ENCODE data around the gene SCUBE2. TPM values are rescaled to one million over a fixed set of nuclear protein-coding genes. Genes with fewer than 3 reads are reported as not detected.
"Not testable (repeated sequence)": the region's sequence is repeated elsewhere in the genome, so short reads cannot be mapped to it uniquely, and the experiment has no call there.

SCUBE2 gene
- polyA plus RNA-seq, 3 donors = 10.0 to 72.2 (median 11.0) TPM

GRCh38 chr11:9025101-9025850 lies 66.1 kb downstream of the SCUBE2 start:
- no peak overlapping the region for H3K27ac ChIP-seq (ENCODE audit: low read depth, low read length)
- WGBS, 3 donors = 78 to 91% (median 88%) methylated on average over 9 of the region's 9 CpGs

GRCh38 chr11:9022961-9023680 lies 68.3 kb downstream of the SCUBE2 start:
- no peak overlapping the region for H3K27ac ChIP-seq (ENCODE audit: low read depth, low read length)
- 90 to 93% (median 92%) methylated on average over 9 of the region's 9 CpGs for WGBS, 3 donors

GRCh38 chr11:9020916-9021315 lies 70.5 kb downstream of the SCUBE2 start:
- 55 to 70% (median 57%) methylated on average over 8 of the region's 8 CpGs for WGBS, 3 donors
- H3K27ac ChIP-seq (ENCODE audit: low read depth, low read length) = no peak overlapping the region

- H3K27ac ChIP-seq (ENCODE audit: low read depth, low read length) = no peak overlapping the region
- 95 to 98% (median 96%) methylated on average over 6 of the region's 6 CpGs for WGBS, 3 donors
Observed at GRCh38 chr11:9019861-9020260, 71.5 kb downstream of the SCUBE2 start.

- no peak overlapping the region for H3K27ac ChIP-seq (ENCODE audit: low read depth, low read length)
- 35 to 85% (median 35%) methylated on average over 5 of the region's 5 CpGs for WGBS, 3 donors
Observed at GRCh38 chr11:9017773-9018172, 73.6 kb downstream of the SCUBE2 start.

GRCh38 chr11:9016916-9017642 lies 74.3 kb downstream of the SCUBE2 start:
- H3K27ac ChIP-seq (ENCODE audit: low read depth, low read length) = no peak overlapping the region
- 58 to 78% (median 63%) methylated on average over 6 of the region's 6 CpGs for WGBS, 3 donors

DNA sequence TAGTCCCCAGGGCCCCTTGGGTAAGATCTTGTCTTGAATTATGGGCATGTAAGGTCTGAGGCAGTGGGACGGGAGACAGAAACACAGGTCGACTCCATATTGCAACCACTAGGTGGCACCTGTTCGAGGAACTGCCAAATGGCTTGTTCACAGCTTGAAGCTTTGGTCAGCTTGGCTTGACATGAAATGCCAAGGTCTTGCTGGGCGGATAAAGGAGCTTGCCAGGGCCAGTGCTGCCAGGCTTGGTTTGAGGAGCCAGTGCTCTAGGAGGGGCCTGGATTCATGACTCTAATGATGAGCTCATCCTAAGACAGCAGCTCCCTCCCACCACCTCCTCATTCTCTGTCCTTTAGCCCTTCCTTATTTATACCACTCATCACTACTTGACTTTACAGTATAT lies 75.7 kb downstream of the SCUBE2 start:
- no peak overlapping the region for H3K27ac ChIP-seq (ENCODE audit: low read depth, low read length)
- WGBS, 3 donors = 8 to 21% (median 13%) methylated on average over 4 of the region's 4 CpGs

- 95 to 98% (median 97%) methylated on average over 3 of the region's 3 CpGs for WGBS, 3 donors
- no peak overlapping the region for H3K27ac ChIP-seq (ENCODE audit: low read depth, low read length)
Observed at GRCh38 chr11:9014826-9015225, 76.6 kb downstream of the SCUBE2 start.

GRCh38 chr11:9013373-9013772 lies 78.0 kb downstream of the SCUBE2 start:
- H3K27ac ChIP-seq (ENCODE audit: low read depth, low read length) = no peak overlapping the region
- WGBS, 3 donors = 85 to 94% (median 88%) methylated on average over 4 of the region's 4 CpGs

- not testable (repeated sequence) for H3K27ac ChIP-seq (ENCODE audit: low read depth, low read length)
- 55 to 81% (median 71%) methylated on average over 1 of the region's 1 CpG for WGBS, 3 donors
Observed at GRCh38 chr11:9009538-9009937, 81.9 kb downstream of the SCUBE2 start.

- 67 to 85% (median 76%) methylated on average over 1 of the region's 1 CpG for WGBS, 3 donors
- H3K27ac ChIP-seq (ENCODE audit: low read depth, low read length) = no peak overlapping the region
Observed at GRCh38 chr11:9008661-9009060, 82.7 kb downstream of the SCUBE2 start.

DNA sequence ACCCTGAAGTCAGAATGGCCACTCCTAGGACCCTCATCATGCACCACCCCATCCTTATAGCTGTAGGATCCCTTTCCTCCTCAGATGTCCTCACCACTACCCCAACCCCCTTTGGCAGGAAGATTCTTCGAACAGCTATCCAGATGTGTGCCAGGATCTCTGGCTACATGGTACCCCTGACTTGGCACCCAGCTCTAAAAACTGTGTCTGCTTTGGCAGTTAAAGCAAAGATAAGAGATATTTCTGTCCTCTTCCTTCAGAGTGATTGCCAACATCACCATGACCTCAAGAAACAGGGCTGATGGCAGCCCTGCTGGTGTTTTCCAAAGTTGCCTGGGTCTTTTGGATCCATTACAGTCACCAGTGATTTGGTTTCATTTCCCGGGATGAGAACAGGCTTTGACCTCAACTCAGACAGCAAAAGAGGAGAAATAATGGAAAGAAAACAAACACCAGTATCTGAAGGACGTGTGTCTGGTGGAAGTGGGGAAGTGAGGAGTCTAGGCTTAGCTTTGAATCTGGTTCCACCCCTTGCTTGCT lies 83.3 kb downstream of the SCUBE2 start:
- no peak overlapping the region for H3K27ac ChIP-seq (ENCODE audit: low read depth, low read length)
- WGBS, 3 donors = 65 to 73% (median 69%) methylated on average over 3 of the region's 3 CpGs

DNA sequence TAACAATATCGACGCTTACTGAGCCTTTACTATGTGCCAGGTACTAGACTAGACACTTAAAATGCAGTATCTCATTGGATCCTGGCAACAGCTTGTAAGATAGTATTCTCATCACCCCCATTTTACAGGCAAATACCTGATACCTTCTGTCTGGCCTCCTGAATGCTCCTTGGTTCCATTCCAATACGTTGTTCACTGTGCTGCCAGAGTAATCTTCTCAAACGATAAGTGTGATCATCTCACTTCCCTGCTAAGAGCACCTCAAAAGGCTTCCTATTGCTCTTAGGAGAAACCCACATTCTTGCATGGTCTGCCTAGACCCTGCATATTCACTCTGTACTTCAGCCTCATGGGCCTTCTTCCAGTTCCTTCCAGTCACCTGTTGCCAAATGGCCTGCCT lies 86.3 kb downstream of the SCUBE2 start:
- 76 to 88% (median 83%) methylated on average over 4 of the region's 4 CpGs for WGBS, 3 donors
- H3K27ac ChIP-seq (ENCODE audit: low read depth, low read length) = no peak overlapping the region

DNA sequence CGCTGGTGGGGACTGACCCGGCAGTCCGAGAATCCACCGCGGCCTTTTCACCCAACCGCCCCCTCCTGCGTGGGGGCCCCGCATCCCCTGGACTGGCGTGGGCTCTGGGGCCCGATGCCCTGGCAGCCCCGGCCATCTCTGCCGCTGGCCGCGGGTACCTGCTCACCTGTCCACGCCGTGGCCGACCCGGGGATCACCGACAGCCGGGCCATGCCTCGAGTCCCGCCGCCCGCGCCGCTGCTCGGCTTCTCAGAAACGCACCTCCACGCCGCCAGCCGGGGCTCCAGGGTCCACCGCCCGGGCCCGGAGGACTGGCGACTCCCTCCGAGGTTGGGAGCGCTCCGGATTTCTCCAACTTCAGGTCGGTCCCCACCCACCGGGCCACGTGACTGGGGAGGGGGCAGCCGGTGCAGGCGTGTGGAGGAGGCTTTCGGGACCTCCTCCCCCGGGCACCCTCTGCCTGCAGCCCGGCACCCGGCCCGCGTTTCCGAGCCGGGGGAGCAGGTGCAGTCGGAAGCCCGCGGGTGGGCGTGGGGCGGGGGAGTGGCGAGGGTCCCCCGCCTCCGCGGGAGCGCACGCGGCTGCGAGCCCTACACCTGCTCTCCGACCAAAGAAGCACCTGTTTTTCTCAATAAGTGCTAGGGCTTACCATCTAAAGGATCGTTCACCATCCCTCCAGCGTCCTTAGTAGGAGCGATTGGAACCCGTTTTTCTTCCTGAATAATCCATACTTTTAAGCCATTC lies 87.0 kb downstream of the SCUBE2 start:
- 7 to 11% (median 8%) methylated on average over 59 to 69 of the region's 69 CpGs for WGBS, 3 donors
- H3K27ac ChIP-seq (ENCODE audit: low read depth, low read length) = no peak overlapping the region

DNA sequence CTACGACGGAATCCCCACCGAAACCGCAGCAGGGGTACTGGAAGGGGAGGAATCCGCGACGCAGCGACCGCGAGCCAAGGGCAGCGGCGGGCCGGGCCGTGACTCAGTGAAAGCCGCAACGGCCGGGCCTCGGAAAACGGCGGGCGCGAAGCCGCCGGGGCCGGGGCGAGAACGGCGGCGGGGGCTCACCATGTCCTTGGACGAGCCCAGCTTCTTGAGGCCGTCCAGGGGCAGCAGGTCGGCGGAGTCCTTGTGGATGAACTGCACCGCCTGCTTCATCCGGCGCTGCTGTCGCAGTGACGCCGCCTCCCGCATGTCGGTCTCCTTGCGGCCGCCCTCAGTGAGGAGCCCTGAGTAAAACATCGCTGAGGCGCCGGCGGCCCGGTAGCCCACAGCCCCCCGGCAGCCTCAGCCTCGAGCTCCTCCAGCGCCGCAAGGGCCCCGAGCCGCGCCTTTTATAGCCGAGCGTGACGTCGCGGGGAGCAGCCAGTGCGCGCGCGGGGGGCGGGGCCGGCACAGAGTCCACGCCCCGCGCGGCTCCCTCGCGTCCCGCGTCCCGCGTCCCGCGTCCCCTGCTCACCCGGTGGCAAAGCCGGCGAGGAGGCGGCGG lies 87.7 kb downstream of the SCUBE2 start, which contains the start of gene NRIP3:
NRIP3 (minus strand) TSS at position 429 of the 610 bp plus-strand sequence; CDS start at position 363, 66 bp downstream.
- 1 to 2% (median 2%) methylated on average over 65 to 83 of the region's 83 CpGs for WGBS, 3 donors
- H3K27ac ChIP-seq (ENCODE audit: low read depth, low read length) = no peak within 1 kb of the TSS

DNA sequence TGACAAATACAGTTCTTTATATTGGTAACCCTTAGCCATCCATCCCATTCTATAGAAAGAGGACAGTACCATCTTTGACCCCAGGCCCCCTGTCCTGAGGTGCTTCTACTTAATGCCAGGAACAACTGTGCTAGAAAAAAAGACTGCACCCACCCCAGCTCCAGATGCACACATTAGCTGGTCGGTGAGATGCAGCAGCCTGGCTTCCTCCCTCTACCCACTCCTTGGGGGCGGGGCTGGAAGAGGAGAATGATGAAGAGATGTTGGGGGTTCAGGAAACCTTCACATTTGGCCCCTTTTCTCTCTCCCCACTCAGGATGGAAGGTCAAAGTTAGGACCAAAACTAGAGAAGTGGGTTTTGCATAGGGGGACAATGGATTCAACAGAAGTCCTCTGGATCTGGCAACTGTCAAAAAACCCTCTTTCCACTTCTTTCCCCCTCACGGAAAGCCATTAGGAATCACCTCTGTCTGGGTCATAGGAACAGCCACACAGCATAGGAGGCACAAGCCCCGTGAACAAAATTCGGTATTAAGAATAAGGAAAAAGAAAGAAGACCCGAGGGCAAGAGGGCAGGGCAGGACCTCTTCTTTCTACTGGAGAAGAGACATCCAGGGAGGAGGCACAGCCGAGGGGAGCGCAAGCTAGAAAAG lies 88.4 kb downstream of the SCUBE2 start:
- WGBS, 3 donors = 13 to 15% (median 15%) methylated on average over 7 to 8 of the region's 8 CpGs
- no peak overlapping the region for H3K27ac ChIP-seq (ENCODE audit: low read depth, low read length)

DNA sequence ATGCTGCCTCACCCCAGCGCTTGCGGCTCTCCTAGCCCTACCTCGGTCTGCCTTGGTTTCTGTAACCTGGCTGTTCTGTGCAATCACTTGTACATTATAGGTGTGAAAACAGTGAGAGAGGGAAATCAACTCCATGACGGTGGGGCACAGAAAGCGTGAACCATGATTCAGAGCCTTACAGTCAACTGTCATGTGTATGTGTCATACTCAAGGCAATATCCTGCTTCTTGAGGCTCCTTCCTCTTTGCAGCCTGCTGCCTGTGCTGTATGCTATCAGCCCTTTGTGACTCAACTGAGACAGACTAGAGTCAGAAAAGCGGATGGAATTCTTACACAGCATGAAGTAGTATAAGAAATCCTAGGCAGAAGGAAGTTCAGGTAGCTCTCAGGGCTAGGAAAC lies 89.7 kb downstream of the SCUBE2 start:
- no peak overlapping the region for H3K27ac ChIP-seq (ENCODE audit: low read depth, low read length)
- WGBS, 3 donors = 67 to 81% (median 72%) methylated on average over 6 of the region's 6 CpGs

Measured in adipose tissue (tissue), 3 donors.